ENCODE measurements around the gene CTNNBL1. TPM values are rescaled to one million over a fixed set of nuclear protein-coding genes. Genes with fewer than 3 reads are reported as not detected.

CTNNBL1 gene
- total and polyA plus RNA-seq, 12 donors: 42.2 to 104 (median 52.0) TPM

DNA sequence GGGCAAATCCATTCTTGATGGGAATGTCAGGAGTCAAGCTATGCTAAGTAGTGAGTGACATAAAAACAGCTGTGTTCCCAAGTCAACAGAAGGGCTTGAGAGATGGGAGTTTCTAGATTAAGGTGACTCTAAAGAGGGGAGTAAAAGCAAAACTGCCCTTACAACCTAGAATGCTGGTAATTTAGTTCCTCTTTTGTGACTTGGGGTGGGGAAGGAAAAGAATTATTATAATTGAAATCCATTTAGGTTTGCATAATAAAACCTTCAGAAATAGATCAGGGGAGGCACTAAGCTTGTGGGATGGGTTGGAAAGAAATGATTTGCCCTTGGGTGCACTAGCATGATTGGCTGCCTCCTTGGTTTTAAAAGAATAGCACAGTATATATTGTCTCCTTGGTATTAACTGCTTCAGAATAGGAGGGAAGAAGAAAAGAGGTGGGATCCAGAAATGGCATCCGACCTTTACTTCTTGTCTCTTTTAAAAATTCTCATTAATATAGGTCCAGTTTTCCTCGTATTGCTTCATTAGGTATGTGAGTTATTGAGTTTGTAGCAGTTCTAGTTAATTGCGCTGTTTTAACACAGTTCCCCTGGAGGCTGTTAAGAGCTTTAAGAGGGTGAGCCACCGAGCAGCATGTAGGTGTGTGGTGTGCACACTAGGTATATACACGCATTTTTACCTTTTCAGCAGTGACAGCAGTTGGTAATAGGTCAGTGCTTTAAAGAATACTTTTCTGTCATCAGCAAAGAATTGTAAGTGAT, 113.8 kb downstream of the CTNNBL1 start:
- TF ChIP-seq, protein P1, sequence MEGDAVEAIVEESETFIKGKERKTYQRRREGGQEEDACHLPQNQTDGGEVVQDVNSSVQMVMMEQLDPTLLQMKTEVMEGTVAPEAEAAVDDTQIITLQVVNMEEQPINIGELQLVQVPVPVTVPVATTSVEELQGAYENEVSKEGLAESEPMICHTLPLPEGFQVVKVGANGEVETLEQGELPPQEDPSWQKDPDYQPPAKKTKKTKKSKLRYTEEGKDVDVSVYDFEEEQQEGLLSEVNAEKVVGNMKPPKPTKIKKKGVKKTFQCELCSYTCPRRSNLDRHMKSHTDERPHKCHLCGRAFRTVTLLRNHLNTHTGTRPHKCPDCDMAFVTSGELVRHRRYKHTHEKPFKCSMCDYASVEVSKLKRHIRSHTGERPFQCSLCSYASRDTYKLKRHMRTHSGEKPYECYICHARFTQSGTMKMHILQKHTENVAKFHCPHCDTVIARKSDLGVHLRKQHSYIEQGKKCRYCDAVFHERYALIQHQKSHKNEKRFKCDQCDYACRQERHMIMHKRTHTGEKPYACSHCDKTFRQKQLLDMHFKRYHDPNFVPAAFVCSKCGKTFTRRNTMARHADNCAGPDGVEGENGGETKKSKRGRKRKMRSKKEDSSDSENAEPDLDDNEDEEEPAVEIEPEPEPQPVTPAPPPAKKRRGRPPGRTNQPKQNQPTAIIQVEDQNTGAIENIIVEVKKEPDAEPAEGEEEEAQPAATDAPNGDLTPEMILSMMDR (IDR thresholded peaks at IDR 0.05): no peak

DNA sequence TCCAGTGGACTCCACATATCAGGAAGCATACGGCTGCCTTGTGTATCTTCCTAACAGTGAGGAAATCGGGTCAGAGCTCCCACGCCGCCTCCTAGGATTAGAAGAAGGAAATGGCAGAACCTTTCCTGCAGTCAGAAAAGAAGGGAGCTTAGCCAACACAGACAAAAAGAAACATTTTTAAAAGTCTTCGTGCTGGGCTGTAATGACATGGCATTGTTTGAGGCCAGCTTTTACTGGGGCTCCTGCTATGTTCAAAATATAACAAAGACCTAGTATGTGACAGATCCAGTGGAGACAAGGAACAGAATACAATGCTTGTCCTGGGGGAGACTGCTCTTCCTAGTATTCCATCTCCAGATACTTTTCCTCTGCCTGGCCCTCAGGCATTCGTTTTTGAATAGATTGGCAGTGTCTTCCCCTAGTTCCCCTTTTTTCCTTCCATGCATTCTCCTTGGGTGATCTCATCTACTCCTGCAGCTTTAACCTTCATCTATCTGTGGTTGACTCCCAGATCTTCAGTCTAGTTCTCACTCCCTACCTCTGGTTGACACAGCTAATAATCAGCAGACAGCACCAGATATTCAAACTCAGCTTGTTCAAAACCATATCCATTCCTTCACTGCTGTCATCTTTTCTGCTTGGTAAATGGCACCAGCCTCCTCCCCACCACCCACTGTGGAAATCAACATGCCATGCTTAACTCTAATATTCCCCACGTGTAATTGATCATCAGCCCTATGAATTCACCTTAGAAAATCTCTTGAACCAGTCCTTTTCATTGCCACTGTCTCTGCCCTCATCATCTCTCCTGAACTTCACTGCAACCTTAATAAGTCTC, 114.6 kb downstream of the CTNNBL1 start:
- ATAC-seq: no peak
- intact Hi-C loops (cut with DNase I): no loop called here
- Histone ChIP-seq H3K36me3 (peaks cover 0 to 70% (median 13%) of the 10 kb centered on the region in 9 donors), H3K4me1 (peaks cover 0 to 20% (median 0%) of the 10 kb centered on the region in 9 donors), H3K9me3 (no peaks in the 10 kb centered on the region), H3K27me3 (no peaks in the 10 kb centered on the region), H3K27ac (no peak overlapping the region), H3K4me3 (no peak overlapping the region)
- 58 to 63% methylated on average over 7 of the region's 7 CpGs for WGBS, 2 donors
- DNase-seq: no peak
- TF ChIP-seq, protein P1 (IDR thresholded peaks at IDR 0.05): no peak

More for the DNA sequence above, 113.8 kb downstream of the CTNNBL1 start:
- 76 to 85% methylated on average over 5 of the region's 5 CpGs for WGBS, 2 donors
- no peak overlapping the region for H3K4me3 ChIP-seq
- ATAC-seq (no peak), DNase-seq (no peak)
- intact Hi-C loops (cut with DNase I): no loop called here
- no peaks in the 10 kb centered on the region for H3K9me3 ChIP-seq
- no peaks in the 10 kb centered on the region for H3K27me3 ChIP-seq
- H3K27ac ChIP-seq: no peak overlapping the region
- H3K4me1 ChIP-seq: peaks cover 0 to 22% (median 0%) of the 10 kb centered on the region in 9 donors
- H3K36me3 ChIP-seq: peaks cover 0 to 76% (median 13%) of the 10 kb centered on the region in 9 donors

DNA sequence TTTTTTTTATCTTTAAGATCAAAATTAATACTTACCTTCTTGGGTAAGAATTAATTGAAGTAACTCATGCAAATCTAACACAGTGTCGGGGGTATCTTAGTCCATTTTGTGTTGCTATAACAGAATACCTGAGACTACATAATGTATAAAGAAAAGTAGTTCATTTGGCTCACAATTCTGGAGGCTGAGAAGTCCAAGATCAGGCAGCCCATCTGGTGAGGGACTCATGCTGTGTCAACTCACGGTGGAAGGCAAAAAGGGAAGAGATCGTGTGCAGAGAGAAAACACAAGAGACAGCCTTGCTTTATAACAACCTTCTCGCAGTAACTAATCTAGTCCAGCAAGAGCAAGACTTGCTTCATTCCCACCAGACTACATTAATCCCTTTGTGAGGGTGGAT, 116.2 kb downstream of the CTNNBL1 start:
- DNase-seq: no peak
- H3K4me1 ChIP-seq: peaks cover 0 to 17% (median 0%) of the 10 kb centered on the region in 9 donors
- no peak overlapping the region for H3K4me3 ChIP-seq
- peaks cover 0 to 54% (median under 1%) of the 10 kb centered on the region in 9 donors for H3K36me3 ChIP-seq
- H3K27me3 ChIP-seq: no peaks in the 10 kb centered on the region
- H3K27ac ChIP-seq: no peak overlapping the region
- intact Hi-C loops (cut with DNase I): no loop called here
- WGBS, 2 donors: 85 to 97% methylated on average over 4 of the region's 4 CpGs
- no peaks in the 10 kb centered on the region for H3K9me3 ChIP-seq
- TF ChIP-seq, protein P1 (IDR thresholded peaks at IDR 0.05): no peak
- ATAC-seq: no peak

DNA sequence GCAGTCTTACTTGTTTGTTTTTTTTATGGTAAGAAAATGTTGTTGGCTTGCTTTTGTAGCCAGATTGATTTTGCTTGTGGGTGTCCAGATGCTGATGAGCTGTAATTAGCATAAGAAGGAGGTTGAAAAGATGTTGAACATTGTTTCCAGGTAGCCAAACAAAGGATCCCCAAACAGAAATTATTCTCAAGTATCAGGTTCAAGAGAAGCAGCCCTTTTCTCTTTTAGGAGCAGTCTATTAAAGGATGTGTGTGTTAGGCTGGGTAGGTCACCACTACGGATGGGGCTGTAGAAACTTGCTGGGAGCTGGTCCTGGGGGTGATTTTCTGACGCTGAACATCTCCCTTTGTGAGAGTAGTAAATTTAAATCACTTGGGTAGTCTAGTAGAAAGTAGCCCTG, 122.2 kb downstream of the CTNNBL1 start:
- Histone ChIP-seq H3K27me3 (no peaks in the 10 kb centered on the region), H3K4me3 (no peak overlapping the region), H3K27ac (no peak overlapping the region), H3K36me3 (peaks cover 0 to 12% (median 0%) of the 10 kb centered on the region in 9 donors), H3K9me3 (no peaks in the 10 kb centered on the region), H3K4me1 (no peaks in the 10 kb centered on the region)
- TF ChIP-seq, protein P1 (IDR thresholded peaks at IDR 0.05): no peak
- DNase-seq (no peak), ATAC-seq (no peak)
- intact Hi-C loops (cut with DNase I): no loop called here
- 78 to 90% methylated on average over 2 of the region's 2 CpGs for whole genome bisulfite sequencing, 2 donors

Measured in heart right ventricle (tissue), 16 donors.